HL-60 (cell line): ENCODE data around the gene CD72.

ENCODE experiments used
- DNase-seq, 2 experiments: peaks; one replicate each; pipeline ENCODE4 v3.0.0-alpha.2; 2010 to 2020; ENCODE audit warnings: low read depth in 1 of 2, low spot score in 1 of 2
- H3K27ac ChIP-seq: fragments of 250-450 bp; sonication (Bioruptor Pico); replicated peaks from 2 replicates; pipeline ENCODE4 v1.5.1; 2020; ENCODE audit warnings: mild to moderate bottlenecking, moderate library complexity
- H3K27me3 ChIP-seq: fragments of 250-450 bp; sonication (Bioruptor Pico); 2 replicates; pipeline ENCODE4 v1.5.1; 2021; ENCODE audit warnings: mild to moderate bottlenecking, moderate library complexity; ENCODE audit not compliant: insufficient read depth, poor library complexity, severe bottlenecking
- H3K4me3 ChIP-seq: replicated peaks from 2 replicates; pipeline ENCODE4 v1.5.1; 2011; ENCODE audit warnings: mild to moderate bottlenecking, control low read depth, low read length; ENCODE audit not compliant: insufficient read depth
- CTCF ChIP-seq: IDR thresholded peaks from one replicate; pipeline ENCODE4 v1.5.1; 2011; ENCODE audit warnings: low read length, control low read depth, inconsistent platforms; ENCODE audit not compliant: insufficient read depth
- GABPA ChIP-seq: IDR thresholded peaks from 2 replicates; pipeline ENCODE4 v1.6.1; 2012; ENCODE audit warnings: low read depth
- POLR2AphosphoS5 ChIP-seq: IDR thresholded peaks from 2 replicates; pipeline ENCODE4 v1.6.1; 2012; ENCODE audit warnings: low read depth
- REST ChIP-seq: IDR thresholded peaks from 2 replicates; pipeline ENCODE4 v1.6.1; 2012; ENCODE audit warnings: low read depth; ENCODE audit not compliant: insufficient replicate concordance
- SPI1 ChIP-seq: IDR thresholded peaks from 2 replicates; pipeline ENCODE4 v1.6.1; 2012; ENCODE audit warnings: low read depth, mild to moderate bottlenecking, borderline replicate concordance

Gene CD72

GRCh38 chr9:35636135-35636876, 18.1 kb upstream of the CD72 start:
- DNase-seq: no peak
- H3K27ac ChIP-seq: no peak overlapping the region
- no peaks in the 10 kb centered on the region for H3K27me3 ChIP-seq
- no peak overlapping the region for H3K4me3 ChIP-seq
- TF ChIP-seq POLR2AphosphoS5 (no peak), REST (no peak), GABPA (no peak), SPI1 (no peak), CTCF (no peak)

GRCh38 chr9:35635730-35636129, 17.5 kb upstream of the CD72 start:
- no peaks in the 10 kb centered on the region for H3K27me3 ChIP-seq
- no peak overlapping the region for H3K27ac ChIP-seq
- no peak overlapping the region for H3K4me3 ChIP-seq
- TF ChIP-seq SPI1 (no peak), REST (no peak), GABPA (no peak), CTCF (no peak), POLR2AphosphoS5 (no peak)
- no peak for DNase-seq

GRCh38 chr9:35629597-35629996, 11.4 kb upstream of the CD72 start:
- Histone ChIP-seq H3K27me3 (no peaks in the 10 kb centered on the region), H3K27ac (no peak overlapping the region), H3K4me3 (no peak overlapping the region)
- no peak for DNase-seq
- TF ChIP-seq SPI1 (no peak), CTCF (no peak), POLR2AphosphoS5 (no peak), GABPA (no peak), REST (no peak)
